GM23248 (cell line): Measurements from ENCODE around the gene CASZ1.

Experiments used
- EZH2 ChIP-seq: fragments of 200-600 bp; sonication (generic); IDR thresholded peaks from 2 replicates; pipeline ENCODE4 v1.6.1; 2018; ENCODE audit warnings: antibody characterized with exemption, mild to moderate bottlenecking; ENCODE audit not compliant: insufficient read depth, poor library complexity, severe bottlenecking
- EZH2phosphoT487 ChIP-seq: fragments of 200-600 bp; sonication (generic); IDR thresholded peaks from 2 replicates; pipeline ENCODE4 v1.6.1; 2018; ENCODE audit warnings: antibody characterized with exemption, moderate library complexity, mild to moderate bottlenecking, low read depth; ENCODE audit not compliant: insufficient read depth

DNA sequence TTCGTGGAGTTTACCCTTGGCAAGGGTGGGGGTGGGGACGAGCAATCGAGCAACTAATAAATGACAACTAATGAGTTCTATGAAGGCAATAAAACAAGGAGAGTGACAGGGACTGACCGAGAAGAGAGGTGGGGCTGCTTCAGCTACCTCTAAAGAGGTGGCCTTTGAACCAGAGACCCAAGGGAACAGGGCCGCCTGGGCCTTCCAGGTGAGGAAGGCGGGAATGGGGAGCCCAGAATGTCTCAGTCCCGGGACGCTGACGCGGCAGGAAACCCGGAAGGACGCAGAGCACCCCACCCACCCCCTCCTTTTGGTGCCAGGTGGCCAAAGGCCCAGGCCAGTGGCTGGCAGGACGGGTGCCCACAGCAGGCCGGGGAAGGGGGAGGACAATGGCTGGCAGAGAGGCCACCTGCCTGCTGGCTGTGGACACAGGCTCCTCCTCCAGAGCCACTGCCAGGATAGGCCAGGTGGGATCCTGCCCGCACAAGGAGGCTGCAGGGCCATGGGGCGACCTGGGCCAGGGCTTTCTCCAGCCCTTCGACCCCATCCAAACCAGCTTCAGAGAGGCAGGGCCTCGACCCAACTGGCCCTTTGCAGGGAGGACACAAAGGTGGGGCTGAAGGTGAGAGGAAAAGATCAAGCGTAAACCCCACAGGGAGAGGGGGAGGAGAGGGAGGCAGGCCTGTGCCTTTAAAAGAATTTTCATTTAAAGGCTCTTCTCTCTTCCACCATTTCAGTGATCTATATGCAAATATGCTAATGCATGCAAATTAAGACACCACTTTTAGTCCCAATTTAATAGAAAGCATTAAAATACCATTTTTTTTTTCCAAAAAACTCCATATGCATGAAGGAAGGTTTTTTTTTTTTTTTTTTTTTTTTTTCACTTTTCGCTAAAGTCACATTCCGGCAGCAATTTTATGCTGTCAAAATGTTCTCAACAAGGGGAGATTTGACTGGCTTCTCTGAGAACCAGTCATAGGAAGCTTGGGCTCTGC, 58.1 kb downstream of the CASZ1 start:
- TF ChIP-seq EZH2 (no peak), EZH2phosphoT487 (no peak)
